HepG2 (cell line): ENCODE data around the gene ARID3C. TPM values are rescaled to one million over a fixed set of nuclear protein-coding genes. Genes with fewer than 3 reads are reported as not detected.

ENCODE experiments used
- ARID4A ChIP-seq: sonication (generic); formaldehyde crosslinking; IDR thresholded peaks from 2 replicates; pipeline ENCODE4 v1.5.0; 2020; ENCODE audit warnings: mild to moderate bottlenecking, missing genetic modification reagents, borderline replicate concordance
- DZIP1 ChIP-seq: sonication (generic); formaldehyde crosslinking; IDR thresholded peaks from 2 replicates; pipeline ENCODE4 v1.5.0; 2020; ENCODE audit warnings: mild to moderate bottlenecking, missing genetic modification reagents
- GTF2F1 ChIP-seq: fragments of 150-350 bp; IDR thresholded peaks from 2 replicates; pipeline ENCODE4 v1.6.1; 2014; ENCODE audit warnings: low read length
- KLF16 ChIP-seq, 2 experiments: sonication (generic) in 1 of 2; formaldehyde crosslinking in 1 of 2; IDR thresholded peaks; 2 replicates each; pipeline versions ENCODE4 v1.6.1 to v1.8.0; 2016 to 2023; ENCODE audit warnings: missing genetic modification reagents in 2 of 2, missing compliant biosample characterization in 1 of 2
- NFYB ChIP-seq: sonication (generic); formaldehyde crosslinking; IDR thresholded peaks from 2 replicates; pipeline ENCODE4 v1.4.0; 2020; ENCODE audit warnings: missing genetic modification reagents
- PHF8 ChIP-seq: sonication (generic); formaldehyde crosslinking; IDR thresholded peaks from 2 replicates; pipeline ENCODE4 v1.5.0; 2020; ENCODE audit warnings: missing genetic modification reagents
- THAP9 ChIP-seq: sonication (generic); formaldehyde crosslinking; IDR thresholded peaks from 2 replicates; pipeline ENCODE4; 2020; ENCODE audit warnings: missing genetic modification reagents, mild to moderate bottlenecking, borderline replicate concordance
- USF2 ChIP-seq, 2 experiments: sonication (generic) in 1 of 2; formaldehyde crosslinking in 1 of 2; IDR thresholded peaks; 2 replicates each; pipeline versions ENCODE4 v1.5.1 to v1.6.1; 2011 to 2020; ENCODE audit warnings: borderline replicate concordance in 1 of 2, low read depth in 1 of 2, low read length in 1 of 2, mild to moderate bottlenecking in 1 of 2, missing genetic modification reagents in 1 of 2, moderate library complexity in 1 of 2
- ZNF746 ChIP-seq: sonication (generic); formaldehyde crosslinking; IDR thresholded peaks from 2 replicates; pipeline ENCODE4 v1.8.0; 2022; ENCODE audit warnings: mild to moderate bottlenecking, missing genetic modification reagents
- ZNF772 ChIP-seq: sonication (generic); formaldehyde crosslinking; IDR thresholded peaks from 2 replicates; pipeline ENCODE4 v1.5.0; 2020; ENCODE audit warnings: mild to moderate bottlenecking, missing genetic modification reagents
- polyA plus RNA-seq, 8 experiments: library from polyadenylated mRNA; depleted of rRNA in 3 of 8; stranded (reverse) in 7 of 8; unstranded in 1 of 8; fragments of >200 nt; fragmentation: Illumina TruSeq in 4 of 8; extraction: Trizol in 4 of 8; gene quantifications; 2 replicates each; pipeline versions ENCODE4 v1.2.1 to v1.2.3, GENCODE V29; 2011 to 2016; ENCODE audit warnings: low read depth in 4 of 8, missing spikeins in 1 of 8, mixed read lengths in 1 of 8; ENCODE audit not compliant: insufficient read depth in 1 of 8
- total RNA-seq, 5 experiments: library from RNA; depleted of rRNA; stranded (reverse); fragments of >200 nt; fragmentation: Illumina TruSeq; extraction: Trizol; gene quantifications; 2 replicates each; pipeline ENCODE4 v1.2.3, GENCODE V29; 2016; ENCODE audit warnings: low read depth in 1 of 5
- TF ChIP-seq, protein P1 (sequence below): fragments of 450-650 bp; IDR thresholded peaks from 2 replicates; pipeline ENCODE4 v1.6.1; 2017; ENCODE audit warnings: mild to moderate bottlenecking

ARID3C gene
- total and polyA plus RNA-seq, 2 of the 13 experiments (the other 11 are each of a cell fraction or from before 2014, with no cell fraction given): not detected

- TF ChIP-seq USF2 (IDR thresholded peaks at IDR 0.05; ENCODE audit: low read depth, low read length): peak; percentile 92
- peak; percentile 100; the same call in 1 of the 2 replicates for TF ChIP-seq USF2 (CRISPR knock-in tag; IDR thresholded peaks at IDR 0.05; ENCODE audit: borderline replicate concordance)
- TF ChIP-seq, protein P1, sequence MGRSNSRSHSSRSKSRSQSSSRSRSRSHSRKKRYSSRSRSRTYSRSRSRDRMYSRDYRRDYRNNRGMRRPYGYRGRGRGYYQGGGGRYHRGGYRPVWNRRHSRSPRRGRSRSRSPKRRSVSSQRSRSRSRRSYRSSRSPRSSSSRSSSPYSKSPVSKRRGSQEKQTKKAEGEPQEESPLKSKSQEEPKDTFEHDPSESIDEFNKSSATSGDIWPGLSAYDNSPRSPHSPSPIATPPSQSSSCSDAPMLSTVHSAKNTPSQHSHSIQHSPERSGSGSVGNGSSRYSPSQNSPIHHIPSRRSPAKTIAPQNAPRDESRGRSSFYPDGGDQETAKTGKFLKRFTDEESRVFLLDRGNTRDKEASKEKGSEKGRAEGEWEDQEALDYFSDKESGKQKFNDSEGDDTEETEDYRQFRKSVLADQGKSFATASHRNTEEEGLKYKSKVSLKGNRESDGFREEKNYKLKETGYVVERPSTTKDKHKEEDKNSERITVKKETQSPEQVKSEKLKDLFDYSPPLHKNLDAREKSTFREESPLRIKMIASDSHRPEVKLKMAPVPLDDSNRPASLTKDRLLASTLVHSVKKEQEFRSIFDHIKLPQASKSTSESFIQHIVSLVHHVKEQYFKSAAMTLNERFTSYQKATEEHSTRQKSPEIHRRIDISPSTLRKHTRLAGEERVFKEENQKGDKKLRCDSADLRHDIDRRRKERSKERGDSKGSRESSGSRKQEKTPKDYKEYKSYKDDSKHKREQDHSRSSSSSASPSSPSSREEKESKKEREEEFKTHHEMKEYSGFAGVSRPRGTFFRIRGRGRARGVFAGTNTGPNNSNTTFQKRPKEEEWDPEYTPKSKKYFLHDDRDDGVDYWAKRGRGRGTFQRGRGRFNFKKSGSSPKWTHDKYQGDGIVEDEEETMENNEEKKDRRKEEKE: no peak
- TF ChIP-seq THAP9 (CRISPR knock-in tag): peak; percentile 79; the same call in 1 of the 2 replicates
- peak; percentile 61; the same call in 1 of the 2 replicates for TF ChIP-seq ZNF746
- TF ChIP-seq GTF2F1: no peak
- peak in 1 of 2 experiments; percentile 78; a peak in 2 of 4 replicates for TF ChIP-seq KLF16 (CRISPR knock-in tag; IDR thresholded peaks at IDR 0.05)
- TF ChIP-seq ZNF772 (CRISPR knock-in tag): 0 out of 2 replicates have a peak, but pooled peaks have one; percentile 3
- TF ChIP-seq DZIP1 (CRISPR knock-in tag): no peak
- TF ChIP-seq NFYB: peak; percentile 96
- TF ChIP-seq ARID4A: peak; percentile 92
- peak; percentile 95 for TF ChIP-seq PHF8
Measured at GRCh38 chr9:34646211-34647083, 17.6 kb upstream of the ARID3C start, which contains the start of gene GALT (continued).
